Spleen (tissue), 11 donors: ENCODE measurements around the gene RFX1. TPM values are rescaled to one million over a fixed set of nuclear protein-coding genes. Genes with fewer than 3 reads are reported as not detected.
A peak's percentile ranks its signal among the peaks of the same experiment; 100 is the strongest.

Experiments used
- DNase-seq: peaks from one replicate; pipeline ENCODE4 v3.0.0-alpha.2; 2020
- H3K27ac ChIP-seq, 8 donors: fragments of 200-600 bp; sonication (generic) in 7 of 8; 1 replicate in 4 of 8; 2 replicates in 4 of 8; pipeline versions ENCODE4 v1.5.0 to v1.8.0; 2016 to 2021; ENCODE audit warnings: inconsistent platforms in 4 of 8, mild to moderate bottlenecking in 4 of 8, moderate library complexity in 1 of 8
- H3K27me3 ChIP-seq, 7 donors: fragments of 200-600 bp; sonication (generic) in 6 of 7; replicated peaks in 1 of 7; 1 replicate in 4 of 7; 2 replicates in 3 of 7; pipeline versions ENCODE4 v1.5.0 to v1.8.0; 2016 to 2021; ENCODE audit warnings: inconsistent platforms in 3 of 7, mild to moderate bottlenecking in 1 of 7
- H3K36me3 ChIP-seq, 6 donors: fragments of 200-600 bp; sonication (generic) in 5 of 6; 1 replicate in 4 of 6; 2 replicates in 2 of 6; pipeline versions ENCODE4 v1.5.0 to v1.8.0; 2016 to 2021; ENCODE audit warnings: inconsistent platforms in 2 of 6
- H3K4me1 ChIP-seq, 6 donors: fragments of 200-600 bp; sonication (generic) in 5 of 6; 1 replicate in 3 of 6; 2 replicates in 3 of 6; pipeline versions ENCODE4 v1.5.0 to v1.8.0; 2016 to 2021; ENCODE audit warnings: inconsistent platforms in 3 of 6
- H3K4me3 ChIP-seq, 8 donors: fragments of 200-600 bp; sonication (generic) in 7 of 8; 1 replicate in 4 of 8; 2 replicates in 4 of 8; pipeline versions ENCODE4 v1.5.0 to v1.8.0; 2016 to 2021; ENCODE audit warnings: inconsistent platforms in 4 of 8, mild to moderate bottlenecking in 4 of 8, moderate library complexity in 2 of 8
- H3K9me3 ChIP-seq, 8 donors: fragments of 200-600 bp; sonication (generic) in 7 of 8; 1 replicate in 4 of 8; 2 replicates in 4 of 8; pipeline versions ENCODE4 v1.5.0 to v1.8.0; 2016 to 2021; ENCODE audit warnings: inconsistent platforms in 4 of 8
- POLR2A ChIP-seq, 3 donors: fragments of 450-650 bp; IDR thresholded peaks; one replicate each; pipeline ENCODE4 v1.5.1; 2017; ENCODE audit warnings: antibody characterized with exemption in 3 of 3, mild to moderate bottlenecking in 1 of 3
- POLR2AphosphoS5 ChIP-seq, 3 donors: sonication (generic); formaldehyde crosslinking; IDR thresholded peaks; one replicate each; pipeline ENCODE4 v1.5.1; 2017; ENCODE audit warnings: antibody characterized with exemption in 3 of 3
- WGBS, 5 donors: extraction: QIAGEN DNeasy Blood & Tissue Kit in 3 of 5; methylation state at CpG; one replicate each; pipeline versions ENCODE4 v1.1.5 to v1.1.7; 2013 to 2018; 5-methylcytosine and 5-hydroxymethylcytosine counted together
- intact Hi-C: fragments of 100-400 bp; cut with DNase I; formaldehyde crosslinking; loops from one replicate; pipeline ENCODE4 v1.15.0; 2023; ENCODE audit warnings: low total_unique reads
- polyA plus RNA-seq, 3 donors: library from polyadenylated mRNA; stranded (reverse); fragments of 200-250 nt; gene quantifications; one replicate each; pipeline ENCODE4 v1.2.1, GENCODE V29; 2013
- total RNA-seq, 7 donors: library from RNA; depleted of rRNA in 3 of 7; stranded (reverse); fragments of >200 nt in 3 of 7; fragmentation: NEBNext Ultra II Directional in 4 of 7; extraction: Animal tissue kit (Norgen Biotek cat#: 25700) in 4 of 7; gene quantifications; one replicate each; pipeline versions ENCODE4 v1.1.0 to v1.2.1, GENCODE V29; 2016 to 2021
- TF ChIP-seq, protein P1 (sequence below), 11 experiments: fragments of 200-600 bp in 7 of 11; fragments of 450-650 bp in 4 of 11; sonication (generic) in 4 of 11; IDR thresholded peaks in 8 of 11; conservative IDR thresholded peaks in 3 of 11; 1 replicate in 7 of 11; 2 replicates in 4 of 11; pipeline versions ENCODE4 v1.4.0 to v1.8.0; 2016 to 2021; ENCODE audit warnings: antibody characterized with exemption in 11 of 11, inconsistent platforms in 4 of 11, mild to moderate bottlenecking in 1 of 11
- donor health status: healthy with polysubstance abuse.
- donor health status: DM: no; HTN: no; CAD: no; lungs with moderate emphysema.
- donor health status: DM: no; HTN: no; CAD: no.
- donor health status: Bipolar disorder and iron deficiency.
- donor health status: healthy.
- donor health status: DM: no; HTN: no; CAD: no.
- donor health status: DM: yes; HTN: yes; CAD: no.

The RFX1 gene
- total and polyA plus RNA-seq, 10 donors = 2.2 to 22.4 (median 10.9) TPM

DNA sequence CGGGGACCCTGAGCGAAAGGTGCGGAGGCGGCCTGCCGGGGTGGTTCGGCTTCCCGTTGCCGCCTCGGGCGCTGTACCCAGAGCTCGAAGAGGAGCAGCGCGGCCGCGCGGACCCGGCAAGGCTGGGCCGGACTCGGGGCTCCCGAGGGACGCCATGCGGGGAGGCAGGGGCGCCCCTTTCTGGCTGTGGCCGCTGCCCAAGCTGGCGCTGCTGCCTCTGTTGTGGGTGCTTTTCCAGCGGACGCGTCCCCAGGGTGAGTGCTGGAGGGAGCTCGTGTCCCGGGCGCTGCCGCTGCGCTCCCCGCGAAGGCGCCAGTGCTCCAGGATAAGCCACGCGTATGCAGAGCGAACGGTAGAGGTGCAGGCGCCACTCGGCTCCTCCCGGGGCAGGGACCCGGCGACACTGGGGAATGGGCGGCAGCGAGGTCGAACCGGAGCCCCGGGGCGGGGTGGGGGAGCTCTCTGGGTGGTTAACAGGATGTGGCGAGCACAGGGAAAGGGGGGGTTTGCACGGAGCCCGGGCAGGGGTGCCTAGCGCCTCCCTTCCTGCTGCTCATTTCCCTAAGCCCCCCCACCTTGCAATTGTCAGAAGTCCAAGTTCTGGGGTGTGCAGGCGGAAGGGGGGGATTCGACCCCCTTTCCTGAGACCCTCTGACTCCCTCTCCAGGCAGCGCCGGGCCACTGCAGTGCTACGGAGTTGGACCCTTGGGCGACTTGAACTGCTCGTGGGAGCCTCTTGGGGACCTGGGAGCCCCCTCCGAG is 25.8 kb upstream of the RFX1 start, which contains the start of gene IL27RA:
IL27RA (plus strand) TSS at position 44 of the 762 bp plus-strand sequence; CDS start at position 155, 111 bp downstream.
- intact Hi-C loops = loop anchor here (10.0 kb wide), 1 partner anchor 77 kb away; the partner anchor contains the start of gene DCAF15
- TF ChIP-seq, protein P1, sequence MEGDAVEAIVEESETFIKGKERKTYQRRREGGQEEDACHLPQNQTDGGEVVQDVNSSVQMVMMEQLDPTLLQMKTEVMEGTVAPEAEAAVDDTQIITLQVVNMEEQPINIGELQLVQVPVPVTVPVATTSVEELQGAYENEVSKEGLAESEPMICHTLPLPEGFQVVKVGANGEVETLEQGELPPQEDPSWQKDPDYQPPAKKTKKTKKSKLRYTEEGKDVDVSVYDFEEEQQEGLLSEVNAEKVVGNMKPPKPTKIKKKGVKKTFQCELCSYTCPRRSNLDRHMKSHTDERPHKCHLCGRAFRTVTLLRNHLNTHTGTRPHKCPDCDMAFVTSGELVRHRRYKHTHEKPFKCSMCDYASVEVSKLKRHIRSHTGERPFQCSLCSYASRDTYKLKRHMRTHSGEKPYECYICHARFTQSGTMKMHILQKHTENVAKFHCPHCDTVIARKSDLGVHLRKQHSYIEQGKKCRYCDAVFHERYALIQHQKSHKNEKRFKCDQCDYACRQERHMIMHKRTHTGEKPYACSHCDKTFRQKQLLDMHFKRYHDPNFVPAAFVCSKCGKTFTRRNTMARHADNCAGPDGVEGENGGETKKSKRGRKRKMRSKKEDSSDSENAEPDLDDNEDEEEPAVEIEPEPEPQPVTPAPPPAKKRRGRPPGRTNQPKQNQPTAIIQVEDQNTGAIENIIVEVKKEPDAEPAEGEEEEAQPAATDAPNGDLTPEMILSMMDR (IDR thresholded peaks at IDR 0.05 in 8 of 11, conservative IDR thresholded peaks at IDR 0.05 in 3 of 11) = peak in 10 of 11 experiments; percentile 48 to 76 (median 71)
- TF ChIP-seq POLR2A (IDR thresholded peaks at IDR 0.05) (peak in 2 of 3 donors; percentile 39 to 60), POLR2AphosphoS5 (IDR thresholded peaks at IDR 0.05) (peak; percentile 81 to 90 (median 87))
- Histone ChIP-seq H3K4me1 (peaks cover 5 to 82% (median 31%) of the 10 kb centered on the region in 6 donors), H3K36me3 (peaks cover 0 to 25% (median 6%) of the 10 kb centered on the region in 6 donors), H3K27ac (peak within 1 kb of the TSS; percentile 85 to 98 (median 94)), H3K9me3 (no peaks in the 10 kb centered on the region), H3K27me3 (no peaks in the 10 kb centered on the region), H3K4me3 (peak within 1 kb of the TSS; percentile 40 to 94 (median 72))
- 0 to 1% (median 0%) methylated on average over 26 to 63 of the region's 63 CpGs for WGBS, 5 donors
- peak; percentile 95 for DNase-seq

DNA sequence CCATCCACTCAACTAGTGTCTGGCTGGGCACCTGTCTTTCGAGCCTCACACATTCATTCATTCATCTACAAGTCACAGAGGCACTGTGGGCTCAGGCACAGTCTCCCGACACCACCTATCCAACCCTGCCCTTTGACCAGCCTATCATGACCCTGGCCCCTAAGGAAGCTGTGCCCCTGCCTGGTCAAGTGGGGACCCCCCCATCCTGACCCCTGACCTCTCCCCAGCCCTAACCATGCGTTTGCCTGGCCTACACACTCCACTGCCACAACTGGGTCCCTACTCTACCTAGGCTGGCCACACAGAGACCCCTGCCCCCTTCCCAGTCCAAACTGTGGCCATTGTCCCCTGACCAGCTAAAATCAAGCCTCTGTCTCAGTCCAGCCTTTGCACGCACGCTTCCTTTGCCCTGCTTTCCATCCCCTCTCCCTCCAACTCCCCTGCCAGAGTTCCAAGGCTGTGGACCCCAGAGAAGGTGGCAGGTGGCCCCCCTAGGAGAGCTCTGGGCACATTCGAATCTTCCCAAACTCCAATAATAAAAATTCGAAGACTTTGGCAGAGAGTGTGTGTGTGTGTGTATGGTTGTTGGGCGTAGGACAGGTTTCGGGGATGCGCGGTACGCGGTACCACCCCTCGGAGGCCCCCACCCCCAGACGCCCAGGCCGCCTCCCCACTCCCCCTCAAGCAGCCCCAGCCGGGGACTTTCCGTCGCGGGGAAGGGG is 25.0 kb upstream of the RFX1 start:
- Histone ChIP-seq H3K27me3 (no peaks in the 10 kb centered on the region), H3K4me3 (peak overlapping the region; percentile 40 to 94 (median 72)), H3K36me3 (peaks cover 0 to 18% (median 2%) of the 10 kb centered on the region in 6 donors), H3K9me3 (no peaks in the 10 kb centered on the region), H3K27ac (peak overlapping the region; percentile 85 to 98 (median 94)), H3K4me1 (peaks cover 5 to 79% (median 31%) of the 10 kb centered on the region in 6 donors)
- TF ChIP-seq, protein P1 (IDR thresholded peaks at IDR 0.05 in 8 of 11, conservative IDR thresholded peaks at IDR 0.05 in 3 of 11) = no peak
- TF ChIP-seq POLR2A (IDR thresholded peaks at IDR 0.05) = no peak
- 14 to 33% (median 19%) methylated on average over 14 to 20 of the region's 20 CpGs for WGBS, 5 donors
- no peak for DNase-seq
- intact Hi-C loops = loop anchor here (10.0 kb wide), 1 partner anchor 76 kb away; the partner anchor contains the start of gene DCAF15

DNA sequence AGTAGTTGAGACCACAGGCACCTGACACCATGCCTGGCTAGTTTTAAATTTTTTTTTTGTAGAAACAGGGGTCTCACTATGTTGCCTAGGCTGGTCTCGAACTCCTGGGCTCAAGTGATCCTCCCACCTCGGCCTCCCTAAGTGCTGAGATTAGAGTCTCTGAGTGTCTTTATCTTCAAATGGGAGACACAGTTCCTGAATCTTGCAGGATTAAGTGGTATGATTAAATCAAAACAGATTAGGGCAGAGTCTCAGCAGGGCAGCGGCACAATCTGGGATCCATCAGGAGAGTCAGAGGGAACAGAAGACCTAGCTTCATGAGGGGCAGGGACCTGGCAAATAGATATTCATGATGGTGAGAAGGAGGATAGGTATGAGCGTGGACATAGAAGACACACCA is 22.8 kb upstream of the RFX1 start:
- 72 to 86% (median 82%) methylated on average over 4 of the region's 4 CpGs for WGBS, 5 donors
- H3K27ac ChIP-seq = no peak overlapping the region
- no peak overlapping the region for H3K4me3 ChIP-seq
- no peaks in the 10 kb centered on the region for H3K36me3 ChIP-seq
- no peak for DNase-seq
- peaks cover 5 to 79% (median 38%) of the 10 kb centered on the region in 6 donors for H3K4me1 ChIP-seq
- TF ChIP-seq, protein P1 (IDR thresholded peaks at IDR 0.05 in 8 of 11, conservative IDR thresholded peaks at IDR 0.05 in 3 of 11) = no peak
- TF ChIP-seq POLR2AphosphoS5 (IDR thresholded peaks at IDR 0.05) = no peak
- no peak for TF ChIP-seq POLR2A (IDR thresholded peaks at IDR 0.05)
- intact Hi-C loops = no loop called here
- no peaks in the 10 kb centered on the region for H3K27me3 ChIP-seq
- no peaks in the 10 kb centered on the region for H3K9me3 ChIP-seq
